Smooth muscle cell (in vitro differentiated cells): ENCODE data around the gene RCCD1. TPM values are rescaled to one million over a fixed set of nuclear protein-coding genes. Genes with fewer than 3 reads are reported as not detected.
A peak's percentile ranks its signal among the peaks of the same experiment; 100 is the strongest.

ENCODE experiments used
- DNase-seq: peaks from one replicate; lab custom pipeline; 2025; ENCODE audit not compliant: unreplicated experiment; lab: John Stamatoyannopoulos, UW
- H2AFZ ChIP-seq: fragments of 200-600 bp; sonication (generic); 2 replicates; pipeline ENCODE4 v1.6.0; 2016; ENCODE audit warnings: antibody characterized with exemption, low read depth, mild to moderate bottlenecking
- H3F3A ChIP-seq: fragments of 200-600 bp; sonication (generic); 2 replicates; pipeline ENCODE4 v1.6.0; 2017; ENCODE audit warnings: antibody characterized with exemption, low read depth
- H3K27ac ChIP-seq: fragments of 200-600 bp; sonication (generic); 2 replicates; pipeline ENCODE4 v1.5.1; 2016; ENCODE audit warnings: low read depth, mild to moderate bottlenecking
- H3K27me3 ChIP-seq: fragments of 200-600 bp; sonication (generic); 2 replicates; pipeline ENCODE4 v1.6.1; 2016; ENCODE audit warnings: low read depth, mild to moderate bottlenecking
- H3K36me3 ChIP-seq: fragments of 200-600 bp; sonication (generic); 2 replicates; pipeline ENCODE4 v1.5.1; 2016; ENCODE audit warnings: low read depth
- H3K4me1 ChIP-seq: fragments of 200-600 bp; sonication (generic); 2 replicates; pipeline ENCODE4 v1.5.1; 2016; ENCODE audit warnings: low read depth
- H3K4me2 ChIP-seq: fragments of 200-600 bp; sonication (generic); 2 replicates; pipeline ENCODE4 v1.6.0; 2016; ENCODE audit warnings: mild to moderate bottlenecking
- H3K4me3 ChIP-seq: fragments of 200-600 bp; sonication (generic); 2 replicates; pipeline ENCODE4 v1.5.1; 2016; ENCODE audit warnings: mild to moderate bottlenecking
- H3K79me2 ChIP-seq: fragments of 200-600 bp; sonication (generic); 2 replicates; pipeline ENCODE4 v1.6.0; 2016; ENCODE audit warnings: low read depth, mild to moderate bottlenecking
- H3K9ac ChIP-seq: fragments of 200-600 bp; sonication (generic); 2 replicates; pipeline ENCODE4 v1.6.0; 2016; ENCODE audit warnings: low read depth
- H3K9me3 ChIP-seq: fragments of 200-600 bp; sonication (generic); replicated peaks from 2 replicates; pipeline ENCODE4 v1.5.1; 2016; ENCODE audit warnings: low read depth
- H4K20me1 ChIP-seq: fragments of 200-600 bp; sonication (generic); 2 replicates; pipeline ENCODE4 v1.6.0; 2016; ENCODE audit warnings: low read depth
- WGBS: methylation state at CpG from one replicate; pipeline ENCODE4 v1.1.7; 2016; ENCODE audit warnings: low lambda C conversion rate; 5-methylcytosine and 5-hydroxymethylcytosine counted together
- polyA plus RNA-seq: library from polyadenylated mRNA; unstranded; fragments of >200 nt; fragmentation: Nextera tagmentation; extraction: Ambion mirVana; gene quantifications from 2 replicates; pipeline ENCODE4 v1.2.1, GENCODE V29; 2016
- total RNA-seq: library from RNA; depleted of rRNA; stranded (reverse); fragments of >200 nt; gene quantifications from 2 replicates; pipeline ENCODE4 v1.2.3, GENCODE V29; 2014
- TF ChIP-seq, protein P1 (sequence below): fragments of 200-600 bp; sonication (generic); IDR thresholded peaks from 2 replicates; pipeline ENCODE4 v1.5.1; 2017; ENCODE audit warnings: borderline replicate concordance, mild to moderate bottlenecking, antibody characterized with exemption; ENCODE audit not compliant: insufficient read depth, poor library complexity, severe bottlenecking

The RCCD1 gene
- total and polyA plus RNA-seq, 2 experiments from 2014 or later, result 4.4 to 9.2 TPM

DNA sequence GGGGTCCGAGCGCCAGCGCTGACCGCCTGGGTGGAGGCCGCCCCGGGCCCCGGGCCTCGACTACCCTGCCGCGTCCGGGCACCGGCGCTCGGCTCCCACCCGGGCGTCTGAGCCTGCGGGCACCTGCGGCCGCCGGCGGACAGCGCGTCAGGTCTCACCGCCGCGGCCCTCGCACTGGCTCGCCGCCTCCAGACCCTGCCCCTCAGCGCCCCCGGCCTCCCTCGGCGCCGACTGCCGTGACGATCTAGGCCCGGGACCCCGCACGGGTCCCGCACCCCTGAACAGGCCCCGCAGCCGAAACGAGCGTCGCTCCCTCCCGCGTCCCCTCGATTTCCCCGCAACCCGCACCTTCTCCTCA is 39.4 kb downstream of the RCCD1 start:
- peak overlapping the region; percentile 90 for H3K4me2 ChIP-seq
- H3K4me3 ChIP-seq, result peak overlapping the region; percentile 79
- H3K27ac ChIP-seq, result no peak overlapping the region
- no peaks in the 10 kb centered on the region for H4K20me1 ChIP-seq
- no peak for DNase-seq
- TF ChIP-seq, protein P1, sequence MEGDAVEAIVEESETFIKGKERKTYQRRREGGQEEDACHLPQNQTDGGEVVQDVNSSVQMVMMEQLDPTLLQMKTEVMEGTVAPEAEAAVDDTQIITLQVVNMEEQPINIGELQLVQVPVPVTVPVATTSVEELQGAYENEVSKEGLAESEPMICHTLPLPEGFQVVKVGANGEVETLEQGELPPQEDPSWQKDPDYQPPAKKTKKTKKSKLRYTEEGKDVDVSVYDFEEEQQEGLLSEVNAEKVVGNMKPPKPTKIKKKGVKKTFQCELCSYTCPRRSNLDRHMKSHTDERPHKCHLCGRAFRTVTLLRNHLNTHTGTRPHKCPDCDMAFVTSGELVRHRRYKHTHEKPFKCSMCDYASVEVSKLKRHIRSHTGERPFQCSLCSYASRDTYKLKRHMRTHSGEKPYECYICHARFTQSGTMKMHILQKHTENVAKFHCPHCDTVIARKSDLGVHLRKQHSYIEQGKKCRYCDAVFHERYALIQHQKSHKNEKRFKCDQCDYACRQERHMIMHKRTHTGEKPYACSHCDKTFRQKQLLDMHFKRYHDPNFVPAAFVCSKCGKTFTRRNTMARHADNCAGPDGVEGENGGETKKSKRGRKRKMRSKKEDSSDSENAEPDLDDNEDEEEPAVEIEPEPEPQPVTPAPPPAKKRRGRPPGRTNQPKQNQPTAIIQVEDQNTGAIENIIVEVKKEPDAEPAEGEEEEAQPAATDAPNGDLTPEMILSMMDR, result no peak
- H3K9ac ChIP-seq, result peak overlapping the region; percentile 88
- no peaks in the 10 kb centered on the region for H3K9me3 ChIP-seq
- H3K36me3 ChIP-seq, result no peaks in the 10 kb centered on the region
- no peaks in the 10 kb centered on the region for H3F3A ChIP-seq
- peaks cover 5% of the 10 kb centered on the region for H3K4me1 ChIP-seq
- peaks cover 57% of the 10 kb centered on the region for H3K79me2 ChIP-seq
- WGBS, result 0% methylated on average over 19 of the region's 50 CpGs
- peak overlapping the region; percentile 94 for H2AFZ ChIP-seq
- no peaks in the 10 kb centered on the region for H3K27me3 ChIP-seq

DNA sequence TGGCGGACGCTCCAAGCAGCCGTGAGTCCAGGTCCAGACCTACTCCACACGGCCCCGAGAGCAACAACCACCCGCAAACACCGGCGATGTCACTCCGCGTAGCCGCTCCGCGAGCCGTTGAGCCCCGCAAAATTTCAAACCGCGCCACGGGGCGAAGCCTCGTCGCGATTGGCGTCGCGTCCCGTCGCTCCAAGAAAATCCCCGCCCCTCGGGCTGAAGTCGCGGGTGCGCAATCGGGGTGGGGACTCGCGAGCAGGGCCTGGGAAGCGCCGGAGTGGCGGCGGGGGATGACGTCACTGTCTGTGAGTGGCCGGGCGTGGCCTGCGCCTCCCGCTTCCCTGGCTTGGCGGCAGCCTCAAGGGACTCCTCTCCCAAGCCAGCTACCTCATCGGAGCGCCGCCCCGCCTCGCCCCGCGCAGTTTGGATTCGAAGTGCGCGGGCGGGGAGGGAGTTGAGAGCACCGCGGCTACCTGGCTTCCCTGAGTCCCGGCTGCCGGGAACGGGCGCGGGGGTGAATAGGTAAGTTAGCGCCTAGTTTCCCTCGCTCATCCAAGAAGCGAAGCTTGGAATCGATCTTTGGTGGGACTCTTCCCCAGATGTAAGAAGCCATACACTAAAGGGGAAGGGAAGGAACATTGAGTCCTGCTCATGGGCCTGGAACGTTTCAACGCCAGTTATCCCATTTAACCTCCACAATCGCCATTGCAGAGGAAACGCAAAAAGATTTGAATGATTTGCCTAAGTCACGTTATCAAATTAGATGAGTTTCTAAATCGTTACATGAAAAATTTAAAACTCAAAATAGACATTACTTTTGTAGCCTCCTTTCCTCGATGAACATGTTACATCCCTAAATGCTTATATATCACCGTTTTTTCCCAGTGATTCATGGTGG is 40.0 kb downstream of the RCCD1 start, which contains the start of gene PRC1:
PRC1 (minus strand) TSS at position 119 of the 895 bp plus-strand sequence; CDS start at position 1, 118 bp downstream.
- WGBS, result under 1% methylated on average over 60 of the region's 75 CpGs
- Histone ChIP-seq H2AFZ (peak within 1 kb of the TSS; percentile 94), H3K27me3 (no peaks in the 10 kb centered on the region), H3K4me2 (peak within 1 kb of the TSS; percentile 90), H3K27ac (peak within 1 kb of the TSS; percentile 46), H3K4me1 (peaks cover 5% of the 10 kb centered on the region), H3K36me3 (no peaks in the 10 kb centered on the region), H3K9me3 (no peaks in the 10 kb centered on the region), H3F3A (no peaks in the 10 kb centered on the region), H3K4me3 (peak within 1 kb of the TSS; percentile 79), H4K20me1 (no peaks in the 10 kb centered on the region), H3K9ac (peak within 1 kb of the TSS; percentile 88), H3K79me2 (peaks cover 51% of the 10 kb centered on the region)
- peak; percentile 90 for DNase-seq
- TF ChIP-seq, protein P1, result no peak

DNA sequence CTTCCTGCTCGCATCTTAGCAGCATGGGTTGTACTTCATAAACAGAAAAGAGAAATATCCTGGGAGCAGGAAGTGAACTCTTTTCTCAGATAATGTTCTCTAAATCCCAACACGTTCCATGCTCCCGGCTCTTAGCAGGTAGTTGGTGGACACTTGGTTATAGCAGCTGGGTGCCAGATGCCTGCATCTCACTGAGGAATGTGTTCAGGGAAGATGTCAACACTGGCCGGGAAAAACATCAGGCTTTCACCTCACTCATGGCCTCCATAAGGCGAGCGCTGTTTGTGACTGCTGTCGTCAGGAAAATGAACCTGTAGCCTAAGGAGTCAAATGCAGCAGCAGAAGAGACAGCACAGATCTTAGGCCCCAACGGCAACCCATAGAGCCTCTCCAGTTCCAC is 44.1 kb downstream of the RCCD1 start:
- Histone ChIP-seq H3K27me3 (no peaks in the 10 kb centered on the region), H3F3A (no peaks in the 10 kb centered on the region), H3K9me3 (no peaks in the 10 kb centered on the region), H2AFZ (no peak overlapping the region), H3K27ac (no peak overlapping the region), H3K9ac (no peak overlapping the region), H3K79me2 (peaks cover 10% of the 10 kb centered on the region), H4K20me1 (no peaks in the 10 kb centered on the region), H3K4me3 (no peak overlapping the region), H3K4me1 (no peaks in the 10 kb centered on the region), H3K4me2 (no peak overlapping the region), H3K36me3 (no peaks in the 10 kb centered on the region)
- TF ChIP-seq, protein P1, result no peak
- 91% methylated on average over 8 of the region's 8 CpGs for whole genome bisulfite sequencing
- no peak for DNase-seq
